D341Med (cell line): ENCODE measurements around the gene KIAA1671.

Source experiments
- DNase-seq: peaks from one replicate; pipeline ENCODE4 v3.0.0; 2012; ENCODE audit warnings: low spot score

The KIAA1671 gene

DNA sequence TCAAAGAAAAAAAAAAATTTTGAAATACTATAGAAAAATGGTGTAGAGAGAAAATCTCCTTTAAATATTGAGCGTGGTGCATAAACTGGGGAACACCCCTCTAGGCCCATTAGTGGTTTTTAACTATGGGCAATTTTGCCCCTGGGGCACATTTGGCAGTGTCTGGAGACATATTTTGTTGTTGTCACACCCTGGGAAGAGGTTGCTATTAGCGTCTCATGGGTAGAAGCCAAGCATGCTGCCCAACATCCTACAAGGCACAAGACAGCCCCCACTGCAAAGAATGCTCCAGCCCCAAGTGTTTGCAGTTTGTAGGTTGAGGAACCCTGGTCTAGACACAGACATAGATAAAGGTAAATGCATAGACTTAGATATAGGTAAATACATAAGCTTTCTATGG is 92.6 kb downstream of the KIAA1671 start:
- no peak for DNase-seq

DNA sequence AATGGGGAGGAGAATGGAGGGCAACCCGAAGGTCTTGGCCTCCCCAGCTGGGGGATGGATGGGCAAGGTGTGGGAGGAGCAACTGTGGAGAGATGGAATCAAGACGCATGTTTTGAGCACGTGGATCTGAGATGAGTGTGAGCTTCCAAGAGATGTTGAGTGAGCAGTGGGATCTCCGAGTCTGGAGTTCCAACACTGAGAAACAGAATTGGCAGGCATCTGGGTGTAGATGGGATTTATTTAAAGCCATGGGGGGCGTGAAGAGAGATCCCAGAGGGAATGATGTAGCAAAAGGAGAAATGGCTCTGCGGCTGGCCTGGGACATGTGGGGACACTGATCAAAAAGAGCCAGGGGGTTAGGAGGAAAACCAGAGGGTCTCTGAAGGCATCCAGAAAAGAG is 95.6 kb downstream of the KIAA1671 start:
- no peak for DNase-seq

DNA sequence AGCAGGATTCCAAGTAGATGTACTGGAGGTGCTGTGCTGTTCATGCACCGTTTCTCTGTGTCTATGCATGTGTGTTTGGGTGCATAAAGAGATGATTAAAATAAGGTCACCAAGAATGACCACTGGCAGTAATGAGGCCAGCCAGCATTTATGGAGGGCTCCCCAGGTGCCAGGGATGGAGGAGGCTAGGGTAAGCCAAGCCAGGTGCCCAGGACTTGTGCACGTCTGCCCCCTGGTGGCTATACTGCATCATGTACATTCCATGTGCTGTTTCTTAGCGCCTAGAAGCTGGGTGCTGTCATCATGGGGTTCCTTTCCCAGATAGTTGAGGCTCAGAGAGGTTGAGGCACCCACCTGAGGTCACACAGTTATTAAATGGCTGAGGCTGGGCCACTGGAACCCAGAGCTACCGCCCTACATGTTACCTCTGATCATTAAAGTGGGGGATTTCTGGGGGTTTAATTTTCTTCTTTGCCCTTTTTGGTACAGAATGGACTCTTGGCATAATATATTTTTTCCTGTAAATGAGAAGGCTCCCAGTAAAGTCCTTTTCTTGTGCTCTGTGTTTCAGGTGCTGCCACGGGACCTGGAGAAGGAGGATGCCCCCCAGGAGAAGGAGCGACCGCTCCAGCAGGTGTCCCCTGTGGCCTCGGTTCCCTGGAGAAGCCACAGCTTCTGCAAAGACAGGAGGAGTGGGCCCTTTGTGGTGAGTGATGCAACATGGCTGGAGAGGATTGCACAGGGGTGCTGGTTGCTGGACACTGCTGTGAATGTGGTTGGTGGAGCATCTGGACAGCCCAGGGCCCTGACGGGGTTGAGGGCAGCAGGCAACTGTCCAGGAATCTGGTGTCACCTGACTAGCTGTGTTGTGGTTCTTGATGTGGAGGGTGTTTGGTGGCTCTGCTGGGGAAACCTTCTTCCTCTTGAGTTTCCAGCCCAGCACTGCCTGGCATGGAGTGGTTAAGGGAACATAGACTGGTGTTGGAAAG is 96.4 kb downstream of the KIAA1671 start:
- DNase-seq: peak; percentile 86

- DNase-seq: no peak
Observed at GRCh38 chr22:25049770-25050169, 97.3 kb downstream of the KIAA1671 start.

- no peak for DNase-seq
Observed at GRCh38 chr22:25050566-25050965, 98.0 kb downstream of the KIAA1671 start.

GRCh38 chr22:25051073-25051472 is 98.6 kb downstream of the KIAA1671 start:
- DNase-seq: peak; percentile 59

DNA sequence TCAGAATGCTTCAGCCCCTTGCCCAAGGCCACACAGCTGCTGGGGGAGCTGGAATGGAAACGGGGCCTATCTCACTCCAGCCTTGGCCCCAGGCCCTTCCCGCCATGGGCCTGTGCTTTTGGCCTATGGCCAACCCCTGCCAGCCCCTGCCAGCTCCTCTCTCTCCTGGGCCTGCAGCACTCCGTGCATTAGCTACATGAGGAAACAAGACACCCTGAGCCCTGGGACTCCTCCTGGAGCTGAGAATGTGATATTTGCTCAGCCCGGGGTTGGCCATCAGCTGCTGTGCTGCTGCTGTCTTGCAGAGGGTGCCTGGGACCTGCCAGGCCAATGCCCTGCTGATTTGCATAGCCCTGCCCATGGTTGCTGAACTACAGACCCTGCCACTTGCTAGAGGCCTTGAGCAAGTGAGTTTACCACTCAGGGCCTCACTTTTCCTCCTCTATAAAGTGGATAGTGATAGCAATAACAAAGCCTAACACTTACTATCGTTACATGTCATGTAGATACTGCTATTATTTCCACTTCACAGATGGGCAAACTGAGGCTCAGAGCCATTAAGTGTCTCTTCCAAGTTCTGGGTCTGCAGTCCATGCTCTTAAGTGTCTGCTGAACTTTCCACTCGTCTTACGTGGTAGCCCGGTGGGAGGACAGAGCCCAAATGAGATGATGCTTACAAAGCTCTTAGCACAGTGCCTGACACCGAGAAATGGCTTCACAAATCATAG is 99.6 kb downstream of the KIAA1671 start:
- DNase-seq: no peak

- no peak for DNase-seq
Observed at GRCh38 chr22:25053153-25053805, 100.8 kb downstream of the KIAA1671 start.

GRCh38 chr22:25054943-25055511 is 102.5 kb downstream of the KIAA1671 start:
- DNase-seq: no peak

GRCh38 chr22:25057013-25057881 is 104.7 kb downstream of the KIAA1671 start:
- peak; percentile 86 for DNase-seq

- DNase-seq: no peak
Observed at GRCh38 chr22:25059438-25059837, 106.9 kb downstream of the KIAA1671 start.

- no peak for DNase-seq
Observed at GRCh38 chr22:25060522-25061071, 108.1 kb downstream of the KIAA1671 start.

DNA sequence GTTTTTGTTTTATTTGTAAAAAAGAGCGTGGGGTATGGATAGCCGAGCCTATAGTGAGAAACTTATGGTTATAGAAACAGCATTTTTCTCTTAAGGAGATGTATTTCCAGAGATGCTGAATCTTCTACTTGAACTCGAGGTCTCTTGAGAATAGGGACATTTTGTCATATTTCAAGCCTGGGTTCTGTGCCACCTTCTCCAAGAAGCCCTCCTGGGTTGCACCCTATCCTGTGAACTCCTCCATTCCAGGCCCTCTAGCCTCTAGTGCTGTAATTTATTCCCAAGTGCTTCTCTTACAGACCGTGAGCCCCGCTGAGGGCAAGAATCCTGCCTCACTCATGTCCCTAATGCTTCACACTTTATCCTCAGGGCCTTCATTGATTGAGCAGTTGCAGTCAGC is 108.6 kb downstream of the KIAA1671 start:
- DNase-seq: no peak

GRCh38 chr22:25061605-25062376 is 109.3 kb downstream of the KIAA1671 start:
- DNase-seq: no peak

DNA sequence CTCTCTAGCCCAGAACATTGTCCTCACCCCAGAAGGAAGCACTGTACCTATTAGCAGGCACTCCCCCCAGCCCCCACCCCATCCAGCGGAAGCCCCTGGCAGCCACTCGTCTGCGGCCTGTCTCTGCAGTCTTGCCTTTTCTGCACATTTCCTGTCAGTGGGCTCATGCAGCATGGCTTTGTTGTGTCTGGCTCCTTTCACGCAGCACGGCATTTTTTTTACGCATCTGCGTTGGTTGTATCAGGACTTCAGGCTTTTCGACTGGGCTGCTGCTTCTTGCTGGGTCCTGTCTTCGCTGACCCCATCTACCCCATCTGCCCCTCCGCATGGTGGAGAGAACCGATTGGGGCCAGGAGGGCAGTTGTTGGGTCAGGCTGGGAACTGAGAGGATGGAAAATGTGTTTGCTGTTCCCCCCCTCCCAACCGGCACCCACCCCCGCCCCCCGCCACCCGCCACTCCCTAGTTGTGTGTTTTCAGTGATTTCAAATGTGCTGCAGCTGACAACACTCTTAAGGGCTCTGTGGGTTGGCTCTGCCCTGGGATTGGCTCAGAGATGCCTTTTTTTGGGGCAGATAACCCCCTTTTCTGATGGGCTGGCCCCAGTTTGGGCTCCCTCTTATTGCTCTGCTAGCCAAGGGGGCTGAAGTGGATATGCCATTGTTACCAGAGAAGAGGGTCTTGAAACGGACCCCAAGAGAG is 110.0 kb downstream of the KIAA1671 start:
- DNase-seq: no peak

DNA sequence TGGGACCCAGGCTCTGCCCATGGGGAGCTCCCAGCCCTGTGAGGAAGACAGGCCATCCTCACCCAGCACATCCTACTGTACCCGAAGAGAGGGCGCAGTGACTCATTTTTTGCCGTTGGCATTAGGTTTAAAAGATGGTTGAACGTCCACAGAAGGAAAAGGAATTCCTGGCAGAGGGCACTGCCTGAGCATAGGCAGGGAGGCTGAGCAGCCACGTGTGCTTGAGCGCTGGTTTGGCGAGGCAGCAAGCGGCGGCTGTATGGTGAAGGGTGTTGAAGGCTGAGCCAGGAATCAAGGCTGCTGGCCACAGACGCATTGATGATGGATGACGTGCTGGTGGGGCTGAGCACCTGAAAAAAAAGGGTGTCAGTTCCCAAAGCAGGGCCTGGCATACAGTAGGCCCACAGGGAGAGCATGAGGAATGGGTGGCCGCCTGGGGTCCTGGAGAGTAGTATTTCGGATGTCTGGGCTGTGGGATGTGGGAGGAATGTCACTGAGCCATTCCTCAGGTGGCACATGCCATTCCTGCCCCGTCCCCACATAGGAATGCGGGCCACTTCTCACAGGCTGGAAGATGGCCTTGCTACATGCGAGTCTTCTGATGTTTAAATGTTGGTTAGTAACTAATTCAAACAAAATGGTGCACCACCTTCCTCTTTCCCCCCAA is 112.5 kb downstream of the KIAA1671 start:
- no peak for DNase-seq

DNA sequence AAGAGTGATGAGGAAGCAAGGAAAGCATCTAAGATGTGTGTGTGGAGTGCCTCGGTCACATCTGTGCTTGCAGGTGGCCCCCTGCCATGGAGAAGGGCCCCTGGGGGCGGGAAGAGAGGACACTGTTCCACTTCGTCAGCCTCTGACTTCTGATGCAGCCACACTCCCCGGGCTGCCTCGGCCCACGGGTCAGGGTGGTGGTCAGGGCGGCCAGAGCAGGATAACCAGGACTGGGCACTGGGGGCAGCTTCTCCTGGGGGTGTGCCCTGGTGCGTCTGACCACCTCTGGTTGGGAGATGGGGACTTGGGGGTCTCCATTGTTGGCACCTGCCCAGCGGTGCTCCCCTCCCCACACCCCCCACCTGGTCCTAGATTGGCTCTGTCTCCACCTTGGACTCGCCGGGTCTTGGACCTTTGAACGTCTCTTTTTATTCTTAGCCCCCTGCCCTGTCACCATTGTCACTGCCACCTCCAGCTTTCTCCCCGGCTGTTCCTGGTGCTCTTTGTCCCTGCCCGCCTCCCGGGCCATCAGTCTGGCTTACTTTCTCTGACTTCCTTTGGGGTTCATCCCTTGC is 114.4 kb downstream of the KIAA1671 start:
- DNase-seq: no peak

DNA sequence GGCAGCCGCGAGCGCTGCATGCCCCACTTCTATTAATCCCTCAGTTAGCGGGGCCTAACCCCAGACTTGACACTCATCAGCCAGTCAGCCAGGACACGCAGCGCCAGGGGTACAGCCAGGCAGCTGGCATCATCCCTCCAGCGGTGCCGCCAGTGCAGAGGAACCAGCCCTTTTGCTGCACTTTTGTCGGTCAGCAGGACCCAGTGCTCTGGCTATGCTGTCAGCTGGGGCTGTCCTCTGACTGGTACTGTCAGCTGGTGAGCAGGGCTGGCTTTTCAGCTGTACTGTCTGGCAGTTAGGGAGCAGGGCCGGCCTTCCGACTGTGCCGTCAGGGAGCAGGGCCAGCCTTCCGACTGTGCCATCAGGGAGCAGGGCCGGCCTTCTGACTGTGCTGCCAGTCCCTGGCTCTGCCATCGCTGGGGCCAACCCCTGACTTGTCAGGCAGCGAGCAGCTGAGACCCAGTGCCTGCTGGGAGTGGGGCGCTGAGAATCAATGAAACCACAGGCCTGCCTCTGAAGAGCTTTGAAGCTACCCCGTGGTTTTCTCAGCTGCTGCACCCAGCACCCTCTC is 115.4 kb downstream of the KIAA1671 start:
- DNase-seq: no peak
